Measurements from ENCODE around the gene ZER1. TPM values are rescaled to one million over a fixed set of nuclear protein-coding genes. Genes with fewer than 3 reads are reported as not detected.
"Not testable (repeated sequence)": the region's sequence is repeated elsewhere in the genome, so short reads cannot be mapped to it uniquely, and the experiment has no call there.

ZER1 gene
- total RNA-seq, 1 donor from 2014 or later, result 37.2 TPM

DNA sequence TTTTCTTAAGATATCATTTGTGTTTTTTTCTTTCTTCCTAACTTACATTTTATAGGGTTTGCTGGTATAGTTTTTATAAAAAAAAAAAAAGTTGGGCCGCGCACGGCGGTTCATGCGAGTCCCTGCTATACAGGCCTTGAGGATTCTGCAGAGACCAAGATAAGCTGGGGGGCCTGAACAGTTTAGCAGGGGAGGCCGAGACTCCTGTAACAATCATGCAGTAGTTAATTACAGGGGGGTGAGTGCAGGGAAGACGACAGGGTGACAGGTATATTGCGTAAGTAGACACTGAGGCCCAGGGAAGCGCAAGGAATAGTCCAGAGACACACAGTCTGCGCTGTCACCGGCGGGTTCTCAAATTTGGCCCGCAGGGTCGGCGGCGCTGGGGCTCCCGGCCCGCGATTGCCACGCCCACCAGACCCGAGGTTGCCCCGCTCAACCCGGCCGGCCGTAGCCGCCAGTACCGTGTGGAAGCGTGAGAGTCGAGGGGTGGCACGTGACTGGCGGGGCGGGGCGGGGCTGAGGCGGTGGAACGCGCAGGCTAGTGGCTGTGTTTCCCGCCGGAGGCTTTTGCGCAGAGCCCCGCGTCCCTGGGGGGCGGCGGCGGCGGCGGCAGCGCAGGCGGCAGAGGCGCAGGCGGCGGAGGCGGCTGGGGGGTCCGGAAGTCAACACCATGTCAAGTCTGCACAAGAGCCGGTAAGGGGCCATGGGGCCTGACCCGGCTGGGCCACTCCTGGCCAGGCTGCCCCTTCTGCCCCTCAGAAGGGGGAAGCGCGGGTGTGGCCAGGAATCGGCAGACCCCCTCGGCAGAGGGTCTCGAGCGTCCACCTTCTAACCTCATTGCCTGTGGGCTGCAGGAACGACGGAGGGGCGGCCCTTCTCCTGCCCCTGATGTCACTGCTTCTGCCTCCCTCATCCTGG lies 15.2 kb upstream of the ZER1 start, which contains the start of gene TBC1D13:
Gene TBC1D13 (plus strand): TSS at position 573 of the 921 bp plus-strand sequence. CDS start 101 bp downstream, at position 674.
- TF ChIP-seq, protein P1, sequence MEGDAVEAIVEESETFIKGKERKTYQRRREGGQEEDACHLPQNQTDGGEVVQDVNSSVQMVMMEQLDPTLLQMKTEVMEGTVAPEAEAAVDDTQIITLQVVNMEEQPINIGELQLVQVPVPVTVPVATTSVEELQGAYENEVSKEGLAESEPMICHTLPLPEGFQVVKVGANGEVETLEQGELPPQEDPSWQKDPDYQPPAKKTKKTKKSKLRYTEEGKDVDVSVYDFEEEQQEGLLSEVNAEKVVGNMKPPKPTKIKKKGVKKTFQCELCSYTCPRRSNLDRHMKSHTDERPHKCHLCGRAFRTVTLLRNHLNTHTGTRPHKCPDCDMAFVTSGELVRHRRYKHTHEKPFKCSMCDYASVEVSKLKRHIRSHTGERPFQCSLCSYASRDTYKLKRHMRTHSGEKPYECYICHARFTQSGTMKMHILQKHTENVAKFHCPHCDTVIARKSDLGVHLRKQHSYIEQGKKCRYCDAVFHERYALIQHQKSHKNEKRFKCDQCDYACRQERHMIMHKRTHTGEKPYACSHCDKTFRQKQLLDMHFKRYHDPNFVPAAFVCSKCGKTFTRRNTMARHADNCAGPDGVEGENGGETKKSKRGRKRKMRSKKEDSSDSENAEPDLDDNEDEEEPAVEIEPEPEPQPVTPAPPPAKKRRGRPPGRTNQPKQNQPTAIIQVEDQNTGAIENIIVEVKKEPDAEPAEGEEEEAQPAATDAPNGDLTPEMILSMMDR (IDR thresholded peaks at IDR 0.05; ENCODE audit: unreplicated experiment), result no peak
- Mint-ChIP-seq H3K4me3 (peak within 1 kb of the TSS; percentile 95), H3K9me3 (no peaks in the 10 kb centered on the region), H3K36me3 (no peaks in the 10 kb centered on the region), H3K27me3 (ENCODE audit: low read depth) (no peaks in the 10 kb centered on the region), H3K4me1 (peaks cover 8% of the 10 kb centered on the region), H3K27ac (peak within 1 kb of the TSS; percentile 95)
- DNase-seq (ENCODE audit: low spot score in 2 of 2, unreplicated experiment in 2 of 2), result peak; percentile 80 to 90

DNA sequence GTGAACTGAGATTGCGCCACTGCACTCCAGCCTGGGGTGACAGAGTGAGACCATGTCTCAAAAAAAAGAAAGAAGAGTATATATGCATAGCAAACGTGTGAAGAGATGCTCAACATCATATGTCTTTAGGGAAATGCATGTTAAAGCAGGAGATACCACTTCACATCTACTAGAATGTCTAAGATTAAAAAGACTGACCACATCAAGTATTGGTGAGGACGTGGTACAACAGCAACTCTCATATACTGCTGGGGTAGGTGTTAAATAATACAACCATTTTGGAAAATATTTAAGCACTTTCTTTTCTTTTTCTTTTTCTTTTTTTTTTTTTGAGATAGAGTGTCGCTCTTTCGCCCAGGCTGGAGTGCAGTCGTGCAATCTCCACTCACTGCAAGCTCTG lies 13.7 kb upstream of the ZER1 start:
- peaks cover 4% of the 10 kb centered on the region for H3K9me3 Mint-ChIP-seq
- no peaks in the 10 kb centered on the region for H3K36me3 Mint-ChIP-seq
- H3K4me3 Mint-ChIP-seq, result no peak overlapping the region
- no peak overlapping the region for H3K27ac Mint-ChIP-seq
- DNase-seq (ENCODE audit: low spot score in 2 of 2, unreplicated experiment in 2 of 2), result no peak
- TF ChIP-seq, protein P1 (IDR thresholded peaks at IDR 0.05; ENCODE audit: unreplicated experiment), result no peak
- H3K4me1 Mint-ChIP-seq, result peaks cover 8% of the 10 kb centered on the region
- H3K27me3 Mint-ChIP-seq (ENCODE audit: low read depth), result no peaks in the 10 kb centered on the region

DNA sequence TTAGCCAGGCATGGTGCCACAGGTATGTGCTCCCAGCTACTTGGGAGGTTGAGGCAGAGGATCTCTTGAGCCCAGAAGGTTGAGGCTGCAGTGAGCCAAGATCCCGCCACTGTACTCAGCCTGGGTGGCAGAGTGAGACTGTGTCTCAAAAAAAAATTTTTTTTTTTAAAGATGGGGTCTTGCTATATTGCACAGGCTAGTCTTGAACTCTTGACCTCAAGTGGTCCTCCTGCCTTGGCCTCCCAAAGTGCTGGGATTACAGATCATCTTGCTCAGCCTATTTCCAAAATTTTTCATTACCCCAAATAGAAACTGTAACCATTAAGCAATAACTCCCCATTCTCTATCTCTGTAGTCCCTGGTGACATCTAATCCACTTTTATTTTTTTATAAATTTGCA lies 10.9 kb upstream of the ZER1 start:
- no peak for DNase-seq (ENCODE audit: low spot score in 2 of 2, unreplicated experiment in 2 of 2)
- no peaks in the 10 kb centered on the region for H3K27me3 Mint-ChIP-seq (ENCODE audit: low read depth)
- peaks cover 3% of the 10 kb centered on the region for H3K4me1 Mint-ChIP-seq
- no peak overlapping the region for H3K4me3 Mint-ChIP-seq
- no peak overlapping the region for H3K27ac Mint-ChIP-seq
- H3K36me3 Mint-ChIP-seq, result no peaks in the 10 kb centered on the region
- H3K9me3 Mint-ChIP-seq, result peaks cover 4% of the 10 kb centered on the region
- TF ChIP-seq, protein P1 (IDR thresholded peaks at IDR 0.05; ENCODE audit: unreplicated experiment), result no peak

DNA sequence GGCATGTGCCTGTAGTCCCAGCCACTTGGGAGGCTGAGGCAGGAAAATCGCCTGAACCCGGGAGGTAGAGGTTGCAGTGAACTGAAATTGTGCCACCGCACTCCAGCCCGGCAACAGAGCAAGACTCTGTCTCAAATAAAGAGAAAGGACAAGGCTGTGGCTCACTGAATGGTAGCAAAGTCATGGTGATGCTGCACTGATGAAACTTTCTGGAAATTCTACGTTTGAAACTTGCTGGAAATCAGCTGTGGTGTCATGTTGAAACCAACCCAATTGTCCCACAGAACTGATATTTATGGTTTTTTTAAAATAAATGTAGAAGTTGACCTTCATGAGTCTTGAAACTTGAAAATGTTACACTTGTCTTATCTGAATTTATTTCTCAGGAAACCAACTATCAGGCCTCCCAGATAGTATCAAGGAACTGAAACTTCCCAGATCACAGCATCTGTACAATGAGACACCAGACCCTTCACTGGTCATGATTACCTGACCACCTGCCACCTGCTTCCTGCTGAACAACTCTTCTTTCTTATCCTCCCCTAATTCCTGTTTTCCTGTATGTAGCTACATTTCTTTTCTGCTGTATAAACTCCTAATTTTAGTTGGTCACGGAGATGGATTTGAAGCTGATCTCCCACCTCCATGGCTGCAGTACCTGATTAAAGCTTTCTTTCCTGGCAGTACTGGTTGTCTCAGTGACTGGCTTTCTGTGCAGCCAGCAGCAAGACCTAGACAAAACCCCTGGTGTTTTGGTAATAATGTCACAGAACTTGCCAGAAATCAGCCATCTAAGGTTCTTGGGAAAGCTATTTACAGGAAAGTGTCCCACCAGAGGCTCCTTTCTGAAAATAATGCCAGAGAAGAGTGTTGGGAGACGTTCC lies 9.7 kb upstream of the ZER1 start:
- peaks cover 4% of the 10 kb centered on the region for H3K9me3 Mint-ChIP-seq
- no peaks in the 10 kb centered on the region for H3K27me3 Mint-ChIP-seq (ENCODE audit: low read depth)
- H3K4me3 Mint-ChIP-seq, result no peak overlapping the region
- TF ChIP-seq, protein P1 (IDR thresholded peaks at IDR 0.05; ENCODE audit: unreplicated experiment), result no peak
- DNase-seq (ENCODE audit: low spot score in 2 of 2, unreplicated experiment in 2 of 2), result no peak
- H3K27ac Mint-ChIP-seq, result no peak overlapping the region
- no peaks in the 10 kb centered on the region for H3K36me3 Mint-ChIP-seq
- no peaks in the 10 kb centered on the region for H3K4me1 Mint-ChIP-seq

DNA sequence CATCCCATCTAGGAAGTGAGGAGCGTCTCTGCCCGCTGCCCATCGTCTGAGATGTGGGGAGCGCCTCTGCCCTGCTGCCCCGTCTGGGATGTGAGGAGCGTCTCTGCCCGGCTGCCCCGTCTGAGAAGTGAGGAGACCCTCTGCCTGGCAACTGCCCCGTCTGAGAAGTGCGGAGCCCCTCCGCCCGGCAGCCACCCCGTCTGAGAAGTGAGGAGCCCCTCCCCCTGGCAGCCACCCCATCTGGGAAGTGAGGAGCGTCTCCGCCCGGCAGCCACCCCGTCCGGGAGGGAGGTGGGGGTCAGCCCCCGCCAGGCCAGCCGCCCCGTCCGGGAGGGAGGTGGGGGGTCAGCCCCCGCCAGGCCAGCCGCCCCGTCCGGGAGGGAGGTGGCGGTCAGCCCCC lies 8.4 kb upstream of the ZER1 start:
- H3K9me3 Mint-ChIP-seq; DNase-seq (ENCODE audit: low spot score in 2 of 2, unreplicated experiment in 2 of 2); H3K27me3 Mint-ChIP-seq (ENCODE audit: low read depth); H3K4me3 Mint-ChIP-seq; H3K4me1 Mint-ChIP-seq; H3K27ac Mint-ChIP-seq; H3K36me3 Mint-ChIP-seq: not testable (repeated sequence)

Measured in mesothelial cell of epicardium (in vitro differentiated cells).